ENCODE data around the gene TBC1D5.
"Not testable (repeated sequence)": the region's sequence is repeated elsewhere in the genome, so short reads cannot be mapped to it uniquely, and the experiment has no call there.

The TBC1D5 gene

DNA sequence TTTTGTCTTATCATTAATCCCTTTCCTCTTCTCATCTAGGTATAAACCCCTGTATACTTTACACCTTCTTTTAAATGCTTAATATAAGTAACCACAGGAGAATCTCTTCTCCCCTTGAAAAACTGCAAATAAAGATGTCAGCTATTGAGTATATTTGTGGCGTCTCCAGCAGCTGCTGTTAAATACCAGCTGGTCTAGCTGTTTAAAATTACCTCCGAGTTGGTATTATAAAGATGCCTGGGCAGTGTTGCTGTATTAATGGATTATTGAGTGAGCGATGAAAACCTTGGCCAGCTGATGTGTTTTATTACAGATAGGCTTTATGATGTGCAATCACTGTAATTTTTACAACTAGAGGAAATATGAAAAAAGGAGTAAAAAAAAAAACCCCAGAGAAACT, 388.1 kb downstream of the TBC1D5 start:
- no peak for DNase-seq (ENCODE audit: low spot score)

- no peak for DNase-seq (ENCODE audit: low spot score)
Measured at GRCh38 chr3:17352620-17353019, 389.8 kb downstream of the TBC1D5 start.

- not testable (repeated sequence) for DNase-seq (ENCODE audit: low spot score)
Measured at GRCh38 chr3:17351193-17351592, 391.2 kb downstream of the TBC1D5 start.

DNA sequence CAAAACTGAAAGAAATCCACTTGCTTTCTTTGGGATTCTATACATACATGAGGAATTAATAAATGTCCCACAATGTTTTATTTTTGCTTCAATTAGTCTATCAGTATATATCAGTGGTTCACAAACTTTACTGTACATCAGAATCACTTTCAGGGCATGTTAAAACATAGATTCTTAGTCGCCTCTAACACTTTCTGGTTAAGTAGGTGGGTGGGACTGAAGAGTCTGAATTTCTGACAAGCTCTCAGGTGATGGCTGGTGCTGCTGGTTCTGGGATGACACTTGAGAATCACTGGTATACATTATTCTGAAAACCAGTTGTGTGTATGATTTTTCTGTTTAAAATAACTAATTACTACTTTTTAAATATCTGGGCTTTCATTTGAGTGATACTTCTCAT, 393.3 kb downstream of the TBC1D5 start:
- DNase-seq (ENCODE audit: low spot score) = no peak

GRCh38 chr3:17342119-17342518, 400.3 kb downstream of the TBC1D5 start:
- no peak for DNase-seq (ENCODE audit: low spot score)

DNA sequence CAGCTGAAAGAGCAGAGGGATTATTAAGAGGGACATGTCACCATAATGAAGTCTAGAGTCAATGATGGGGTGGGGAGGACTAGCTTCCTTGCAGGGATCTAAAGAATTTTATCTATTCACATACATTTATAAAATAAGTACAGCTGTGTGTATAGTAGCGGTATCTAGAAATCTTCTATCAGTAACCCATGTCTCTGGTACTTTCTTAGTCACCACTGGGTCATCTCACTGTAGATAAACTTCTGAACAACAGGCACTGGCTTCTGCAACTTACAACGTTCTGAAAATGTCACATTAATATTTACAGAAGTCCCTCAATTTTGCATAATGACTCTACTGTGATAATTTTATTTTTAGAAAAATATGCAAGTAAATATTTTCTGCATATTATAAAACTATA, 401.7 kb downstream of the TBC1D5 start:
- DNase-seq (ENCODE audit: low spot score) = no peak

DNA sequence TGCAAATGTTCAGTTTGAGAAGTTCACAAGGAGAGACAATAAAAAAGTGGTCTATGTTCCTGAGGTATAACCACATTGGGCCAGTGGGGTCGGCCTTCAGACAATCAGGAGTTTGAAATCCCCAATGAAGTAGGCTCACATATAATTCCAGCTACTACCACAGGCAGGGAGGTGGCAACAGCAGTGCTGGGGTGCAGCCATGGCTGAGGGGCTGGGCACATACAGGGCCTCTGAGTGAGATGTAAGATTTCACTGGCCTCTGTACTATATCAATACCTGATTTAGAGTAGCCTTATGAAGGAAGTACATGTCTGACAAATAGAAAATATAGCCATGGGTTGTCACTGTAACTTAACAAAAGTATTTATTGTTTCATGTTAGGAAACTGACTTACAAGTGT, 402.2 kb downstream of the TBC1D5 start:
- DNase-seq (ENCODE audit: low spot score) = no peak

GRCh38 chr3:17339132-17339575, 403.3 kb downstream of the TBC1D5 start:
- DNase-seq (ENCODE audit: low spot score) = no peak

- no peak for DNase-seq (ENCODE audit: low spot score)
Measured at GRCh38 chr3:17336291-17336690, 406.1 kb downstream of the TBC1D5 start.

- DNase-seq (ENCODE audit: low spot score) = no peak
Measured at GRCh38 chr3:17333893-17334292, 408.5 kb downstream of the TBC1D5 start.

- no peak for DNase-seq (ENCODE audit: low spot score)
Measured at GRCh38 chr3:17333446-17333845, 409.0 kb downstream of the TBC1D5 start.

DNA sequence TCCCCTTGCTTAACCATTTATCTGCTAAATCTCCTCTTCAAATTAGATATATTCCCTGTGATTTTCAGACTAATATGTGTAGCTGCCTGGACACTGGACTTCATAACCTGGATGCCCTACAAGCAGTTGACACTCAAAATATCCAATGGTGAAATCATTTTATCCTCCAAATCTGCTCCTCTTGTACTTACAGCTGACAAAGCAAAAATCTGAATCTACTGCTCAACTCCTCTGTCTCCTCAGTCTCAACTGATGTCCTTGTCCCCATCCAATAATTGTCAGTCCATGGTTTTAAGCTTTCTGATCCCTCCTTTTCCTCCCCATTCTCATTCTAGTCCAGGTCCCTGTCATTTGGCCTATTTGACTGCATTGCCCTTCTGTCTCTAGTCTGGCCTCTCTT, 411.8 kb downstream of the TBC1D5 start:
- no peak for DNase-seq (ENCODE audit: low spot score)

- DNase-seq (ENCODE audit: low spot score) = no peak
Measured at GRCh38 chr3:17329927-17330326, 412.5 kb downstream of the TBC1D5 start.

GRCh38 chr3:17322106-17322793, 420.2 kb downstream of the TBC1D5 start:
- DNase-seq (ENCODE audit: low spot score) = no peak

DNA sequence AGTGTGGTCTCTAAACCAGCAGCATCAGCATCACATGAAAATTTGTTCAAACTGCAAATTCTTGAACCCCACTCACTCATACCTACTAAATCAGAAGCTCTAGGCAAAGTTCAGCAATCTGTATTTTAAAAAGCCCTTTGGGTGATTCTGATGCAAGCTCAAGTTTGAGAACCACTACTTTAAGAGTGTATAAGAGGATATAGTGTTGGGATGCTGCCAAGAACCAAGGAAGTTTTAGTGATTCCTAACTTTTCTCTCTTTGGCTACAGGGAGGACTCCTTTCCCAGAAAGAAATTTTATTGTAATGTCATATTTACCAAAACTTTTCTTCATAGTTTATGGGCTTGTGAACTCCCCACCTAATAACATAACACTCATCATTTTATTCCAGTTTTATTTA, 422.2 kb downstream of the TBC1D5 start:
- DNase-seq (ENCODE audit: low spot score) = no peak

DNA sequence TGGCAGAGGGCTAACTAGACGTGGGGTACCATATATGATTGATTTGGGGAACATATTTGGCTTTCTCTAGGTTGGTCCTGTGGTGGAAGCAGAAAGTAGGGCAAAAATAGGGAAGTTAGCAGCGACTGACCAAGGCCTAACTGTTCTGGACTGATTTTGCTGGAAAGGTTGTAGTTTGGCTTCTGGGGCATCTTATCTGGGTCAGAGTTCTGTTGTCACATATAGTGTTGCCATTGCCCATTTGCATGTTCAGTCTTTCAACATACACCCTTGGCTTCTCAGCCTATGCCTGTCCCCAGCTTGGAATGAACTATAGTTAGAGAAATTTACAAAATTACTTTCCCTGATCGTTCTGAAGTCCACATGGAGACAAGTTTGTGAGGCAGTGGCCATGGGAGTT, 426.5 kb downstream of the TBC1D5 start:
- no peak for DNase-seq (ENCODE audit: low spot score)

DNA sequence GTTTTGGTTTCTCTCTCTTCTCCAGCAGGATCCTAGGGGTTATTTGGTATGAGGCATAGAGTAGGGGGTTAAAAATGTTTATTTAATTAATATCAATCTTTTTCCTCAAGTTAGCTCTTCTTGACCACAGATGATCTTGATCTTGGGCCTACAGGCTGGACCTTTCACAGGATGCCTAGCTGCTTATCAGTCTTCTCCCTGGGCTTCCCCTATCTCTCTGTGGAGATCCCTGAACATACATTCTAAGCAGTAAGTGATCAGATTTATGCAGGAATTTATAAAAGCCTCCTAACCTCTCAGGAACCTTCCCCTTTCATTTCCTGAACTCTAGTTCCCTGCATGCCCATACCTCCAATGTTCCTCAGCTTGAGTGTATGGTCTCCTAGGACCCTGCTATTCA, 428.3 kb downstream of the TBC1D5 start:
- no peak for DNase-seq (ENCODE audit: low spot score)

GRCh38 chr3:17313746-17314145, 428.7 kb downstream of the TBC1D5 start:
- no peak for DNase-seq (ENCODE audit: low spot score)

GRCh38 chr3:17310983-17311382, 431.4 kb downstream of the TBC1D5 start:
- DNase-seq (ENCODE audit: low spot score) = no peak

GRCh38 chr3:17307887-17308286, 434.5 kb downstream of the TBC1D5 start:
- DNase-seq (ENCODE audit: low spot score) = no peak

DNA sequence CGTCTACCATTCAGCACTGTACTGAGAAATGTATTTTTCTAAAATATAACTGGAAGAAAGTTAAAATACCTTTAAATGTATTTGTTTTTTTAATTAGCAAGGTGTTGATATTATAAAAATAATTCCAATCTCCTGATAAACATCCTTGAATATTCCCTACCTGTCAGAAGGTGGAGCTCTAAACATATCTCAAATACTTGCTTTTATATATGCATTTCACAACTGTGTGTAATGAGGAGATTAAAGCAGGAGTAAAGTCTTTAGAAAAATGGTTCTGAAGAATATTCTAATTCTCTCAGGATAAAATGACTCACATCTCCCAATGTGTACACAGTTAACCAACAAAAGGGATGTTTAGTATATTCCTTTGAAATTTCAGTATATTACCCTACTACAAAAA, 434.9 kb downstream of the TBC1D5 start:
- no peak for DNase-seq (ENCODE audit: low spot score)

DNA sequence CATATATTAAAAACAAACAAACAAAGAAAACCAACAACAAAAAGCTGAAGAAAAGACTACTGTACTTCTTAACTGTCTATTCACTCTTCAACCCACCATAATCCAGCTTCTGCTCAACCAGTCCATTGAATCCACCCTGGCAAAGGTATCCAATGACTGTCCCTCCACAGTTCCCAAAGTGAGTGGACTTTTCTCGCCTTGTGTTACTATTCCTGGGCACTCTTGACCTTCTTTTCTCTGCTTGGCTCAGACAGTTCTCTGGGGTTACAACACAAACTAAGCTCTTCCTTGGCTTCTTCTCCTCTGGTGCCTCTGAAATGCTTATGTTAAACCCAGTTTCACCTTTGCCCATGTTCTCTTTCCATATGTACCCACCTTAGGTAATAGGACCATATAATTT, 437.5 kb downstream of the TBC1D5 start:
- DNase-seq (ENCODE audit: low spot score) = no peak

- DNase-seq (ENCODE audit: low spot score) = no peak
Measured at GRCh38 chr3:17302774-17303173, 439.7 kb downstream of the TBC1D5 start.

DNA sequence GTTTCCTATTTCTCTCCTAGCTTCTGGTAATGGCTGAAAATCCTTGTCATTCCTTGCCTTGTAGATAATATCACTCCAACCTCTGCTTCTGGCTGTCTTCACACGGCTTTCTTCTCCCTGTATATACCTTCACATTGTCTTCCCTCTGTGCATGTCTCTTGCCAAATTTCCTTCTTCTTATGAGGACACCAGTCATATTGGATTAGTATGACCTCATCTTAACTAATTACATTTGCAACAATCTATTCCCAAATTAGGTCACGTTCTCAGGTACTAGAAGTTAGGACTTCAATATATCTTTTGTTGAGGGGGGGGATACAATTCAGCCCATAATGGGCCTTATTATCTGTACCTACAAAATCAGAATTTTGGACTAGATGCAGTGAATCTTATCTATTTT, 440.3 kb downstream of the TBC1D5 start:
- no peak for DNase-seq (ENCODE audit: low spot score)

GRCh38 chr3:17301271-17301670, 441.2 kb downstream of the TBC1D5 start:
- DNase-seq (ENCODE audit: low spot score) = peak; percentile 21

Data from CD4-positive, alpha-beta T cell treated with Interleukin-2 at 100 ng/mL for 4 hours (primary cell).